GM19239 (cell line): ENCODE data around the gene IGSF8.

Experiments used
- DNase-seq: peaks from one replicate; pipeline ENCODE4 v3.0.0; 2011; ENCODE audit warnings: low spot score; ENCODE audit not compliant: insufficient read length
- FAIRE-seq: peaks from 2 replicates; lab custom pipeline; 2011; peaks lifted over from hg19 to GRCh38; lab: Jason Lieb, UNC

Gene IGSF8, protein sequence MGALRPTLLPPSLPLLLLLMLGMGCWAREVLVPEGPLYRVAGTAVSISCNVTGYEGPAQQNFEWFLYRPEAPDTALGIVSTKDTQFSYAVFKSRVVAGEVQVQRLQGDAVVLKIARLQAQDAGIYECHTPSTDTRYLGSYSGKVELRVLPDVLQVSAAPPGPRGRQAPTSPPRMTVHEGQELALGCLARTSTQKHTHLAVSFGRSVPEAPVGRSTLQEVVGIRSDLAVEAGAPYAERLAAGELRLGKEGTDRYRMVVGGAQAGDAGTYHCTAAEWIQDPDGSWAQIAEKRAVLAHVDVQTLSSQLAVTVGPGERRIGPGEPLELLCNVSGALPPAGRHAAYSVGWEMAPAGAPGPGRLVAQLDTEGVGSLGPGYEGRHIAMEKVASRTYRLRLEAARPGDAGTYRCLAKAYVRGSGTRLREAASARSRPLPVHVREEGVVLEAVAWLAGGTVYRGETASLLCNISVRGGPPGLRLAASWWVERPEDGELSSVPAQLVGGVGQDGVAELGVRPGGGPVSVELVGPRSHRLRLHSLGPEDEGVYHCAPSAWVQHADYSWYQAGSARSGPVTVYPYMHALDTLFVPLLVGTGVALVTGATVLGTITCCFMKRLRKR

DNA sequence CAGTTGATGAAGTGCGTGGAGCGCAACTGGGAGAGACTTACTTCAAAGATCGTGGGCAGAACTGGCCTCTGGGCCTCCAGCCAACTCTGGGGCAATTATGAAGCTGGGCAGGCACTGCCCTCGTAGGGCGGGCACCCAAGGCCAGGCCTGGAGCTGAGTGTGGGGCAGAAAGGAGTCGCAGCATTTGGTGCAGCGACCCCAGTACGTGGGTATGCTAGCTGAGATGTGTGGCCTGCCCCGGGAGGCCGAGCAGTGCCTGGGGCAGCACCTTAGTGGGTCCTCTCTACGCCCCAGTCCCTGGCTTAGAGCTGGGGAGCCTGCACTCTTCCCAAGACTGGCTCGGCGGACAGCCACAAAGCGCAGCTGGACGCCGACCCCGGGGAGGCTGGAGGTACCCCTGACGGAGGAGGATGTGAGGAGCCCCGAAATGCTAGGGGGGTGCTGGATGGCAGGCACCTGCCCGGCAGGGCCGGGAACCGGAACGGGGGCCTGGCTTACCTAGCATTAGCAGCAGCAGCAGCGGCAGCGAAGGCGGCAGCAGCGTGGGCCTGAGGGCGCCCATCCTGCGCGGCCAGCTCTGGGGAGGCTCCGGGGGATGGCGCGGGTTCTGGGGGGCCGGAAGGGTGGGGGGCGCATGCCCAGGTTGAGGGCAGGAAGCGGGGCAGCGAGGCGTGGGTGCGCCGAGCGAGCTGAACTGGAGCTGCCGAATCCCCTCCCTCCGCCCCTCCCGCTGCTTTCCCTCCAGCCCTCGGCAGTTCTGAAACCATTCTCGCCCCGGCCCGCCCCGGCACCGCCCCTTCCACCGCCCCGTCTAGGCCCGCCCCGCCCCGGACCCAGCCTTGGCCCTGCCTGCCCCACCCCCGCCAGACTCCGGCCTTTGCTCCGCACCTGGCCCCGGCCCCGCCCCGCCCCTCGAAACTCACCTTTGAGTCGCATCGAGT, at the start of gene IGSF8:
Gene IGSF8 (minus strand): TSS at position 709 of the 941 bp plus-strand sequence. CDS start 147 bp downstream, at position 562.
- DNase-seq = peak; percentile 90
- FAIRE-seq = peak; percentile 74

- FAIRE-seq (no peak), DNase-seq (no peak)
Measured at GRCh38 chr1:160148121-160148520, 49.7 kb upstream of the IGSF8 start.

GRCh38 chr1:160146107-160146506, 47.7 kb upstream of the IGSF8 start:
- DNase-seq (no peak), FAIRE-seq (no peak)

DNA sequence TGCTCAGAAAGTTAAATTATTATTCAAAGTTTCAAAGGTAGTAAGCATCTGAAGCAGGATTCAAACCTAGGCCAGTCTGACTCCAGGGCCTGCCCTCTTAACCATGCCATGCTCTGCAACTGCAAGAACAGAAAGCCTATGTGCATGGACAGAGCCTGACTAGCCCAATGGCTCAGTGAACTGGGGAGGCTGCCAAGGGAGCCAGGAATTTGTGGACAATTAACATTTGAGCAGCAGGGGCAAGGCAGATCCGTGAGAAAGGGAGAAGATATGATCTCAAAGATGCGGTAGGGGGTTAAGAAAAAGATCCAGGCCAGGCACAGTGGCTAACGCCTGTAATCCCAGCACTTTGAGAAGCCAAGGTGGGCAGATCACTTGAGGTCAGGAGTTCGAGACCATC, 46.5 kb upstream of the IGSF8 start:
- FAIRE-seq (no peak), DNase-seq (no peak)

DNA sequence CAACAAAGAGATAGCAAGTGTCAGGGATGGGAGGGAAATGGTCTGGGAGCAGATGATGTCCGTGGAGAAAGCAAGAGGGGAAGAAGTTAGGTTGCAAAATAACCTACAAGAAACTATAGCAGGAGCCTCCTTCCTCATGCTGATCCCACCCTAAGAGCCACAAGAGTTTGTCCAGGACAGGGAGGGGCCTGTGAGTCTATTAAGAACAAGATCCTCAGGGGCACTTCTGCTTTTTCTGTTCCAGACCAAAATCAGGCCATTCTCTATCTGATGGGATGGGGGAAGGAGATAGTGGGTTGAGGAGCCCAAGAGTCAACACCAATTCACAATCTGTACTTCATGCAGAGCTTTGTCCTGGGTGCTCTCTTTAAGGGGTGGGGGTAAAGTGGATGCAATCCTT, 45.3 kb upstream of the IGSF8 start:
- FAIRE-seq (no peak), DNase-seq (no peak)

DNA sequence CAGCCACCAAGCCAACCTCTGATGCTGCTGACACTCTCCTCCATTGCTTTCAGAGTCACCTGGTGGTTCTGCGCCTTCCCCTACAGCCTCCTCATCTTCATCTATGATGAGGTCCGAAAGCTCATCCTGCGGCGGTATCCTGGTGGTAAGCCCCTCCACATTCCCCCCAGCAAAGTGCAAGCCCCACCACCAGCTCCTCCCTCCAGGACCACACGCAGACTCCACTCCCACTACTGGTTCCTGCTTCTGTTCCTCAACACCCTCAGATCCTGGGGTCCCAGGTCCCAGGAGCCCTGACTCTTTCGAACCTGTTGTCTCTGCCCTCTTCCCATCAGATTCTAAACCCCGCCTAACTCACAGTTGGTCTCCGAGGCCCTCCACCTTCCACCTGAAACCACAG, 41.4 kb upstream of the IGSF8 start:
- no peak for FAIRE-seq
- no peak for DNase-seq

DNA sequence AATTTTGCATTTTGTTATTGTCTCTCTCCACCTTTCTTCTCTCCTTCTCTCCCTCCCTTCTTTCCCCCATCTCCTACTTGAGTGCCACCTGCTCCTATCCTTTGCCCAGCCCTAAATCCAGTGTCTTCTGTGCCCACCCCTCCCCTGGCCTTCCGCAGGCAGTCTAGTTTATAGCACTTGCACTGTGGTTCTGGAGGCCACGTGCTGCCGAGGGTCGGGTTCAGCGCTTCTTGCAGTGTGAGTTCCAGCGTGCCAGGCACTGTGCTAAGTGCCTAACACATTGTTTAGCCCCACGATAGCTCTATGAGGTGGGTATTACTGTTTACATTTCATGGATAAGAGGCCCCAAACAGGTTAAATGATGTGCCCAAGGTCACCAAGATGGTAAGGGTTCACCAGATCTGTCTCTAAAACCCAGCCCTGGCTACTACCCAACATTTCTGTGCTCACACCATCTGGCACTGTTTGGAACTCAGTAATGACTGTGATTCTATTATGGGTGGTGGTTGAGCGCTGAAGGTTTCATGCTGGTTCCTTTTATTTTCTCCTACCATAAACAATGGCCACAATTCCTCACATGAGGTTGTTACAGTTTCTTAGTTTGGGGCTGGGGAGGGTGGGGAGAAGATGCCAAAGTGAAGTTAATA, 38.9 kb upstream of the IGSF8 start:
- no peak for DNase-seq

GRCh38 chr1:160136926-160137200, 38.4 kb upstream of the IGSF8 start:
- FAIRE-seq (no peak), DNase-seq (no peak)

More for the DNA sequence above, 38.9 kb upstream of the IGSF8 start:
- FAIRE-seq = no peak

DNA sequence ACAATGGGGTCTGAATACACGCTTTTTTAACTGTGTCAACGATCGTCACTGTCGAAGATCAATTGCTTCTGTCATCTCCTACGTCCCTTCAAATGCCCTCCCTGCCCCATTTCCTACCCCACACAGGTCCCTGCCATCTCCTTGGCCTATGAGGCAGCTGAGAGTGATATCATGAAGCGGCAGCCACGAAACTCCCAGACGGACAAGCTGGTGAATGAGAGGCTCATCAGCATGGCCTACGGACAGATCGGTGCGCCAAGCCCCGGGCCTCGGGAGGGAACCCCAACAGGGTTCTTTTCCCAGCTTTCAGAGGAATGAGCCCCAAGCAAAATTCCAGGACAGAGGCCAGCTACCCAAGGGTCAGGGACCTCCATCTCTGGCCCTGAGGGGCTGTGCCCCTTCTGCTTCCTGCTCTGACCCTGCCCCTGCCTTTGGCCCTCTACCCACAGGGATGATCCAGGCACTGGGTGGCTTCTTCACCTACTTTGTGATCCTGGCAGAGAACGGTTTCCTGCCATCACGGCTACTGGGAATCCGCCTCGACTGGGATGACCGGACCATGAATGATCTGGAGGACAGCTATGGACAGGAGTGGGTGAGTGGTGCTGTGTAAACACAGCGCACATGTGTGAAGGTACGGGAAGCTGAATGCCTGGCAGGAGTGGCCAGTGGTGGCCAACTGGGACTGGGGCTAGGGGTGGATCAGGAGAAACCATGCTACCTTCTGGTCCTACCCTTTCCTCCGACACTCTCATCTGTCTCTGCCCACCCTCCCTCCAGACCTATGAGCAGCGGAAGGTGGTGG, 37.9 kb upstream of the IGSF8 start:
- no peak for DNase-seq
- FAIRE-seq = no peak

- no peak for FAIRE-seq
- no peak for DNase-seq
Measured at GRCh38 chr1:160134791-160135572, 36.6 kb upstream of the IGSF8 start.

GRCh38 chr1:160133990-160134770, 35.8 kb upstream of the IGSF8 start:
- FAIRE-seq (no peak), DNase-seq (no peak)

DNA sequence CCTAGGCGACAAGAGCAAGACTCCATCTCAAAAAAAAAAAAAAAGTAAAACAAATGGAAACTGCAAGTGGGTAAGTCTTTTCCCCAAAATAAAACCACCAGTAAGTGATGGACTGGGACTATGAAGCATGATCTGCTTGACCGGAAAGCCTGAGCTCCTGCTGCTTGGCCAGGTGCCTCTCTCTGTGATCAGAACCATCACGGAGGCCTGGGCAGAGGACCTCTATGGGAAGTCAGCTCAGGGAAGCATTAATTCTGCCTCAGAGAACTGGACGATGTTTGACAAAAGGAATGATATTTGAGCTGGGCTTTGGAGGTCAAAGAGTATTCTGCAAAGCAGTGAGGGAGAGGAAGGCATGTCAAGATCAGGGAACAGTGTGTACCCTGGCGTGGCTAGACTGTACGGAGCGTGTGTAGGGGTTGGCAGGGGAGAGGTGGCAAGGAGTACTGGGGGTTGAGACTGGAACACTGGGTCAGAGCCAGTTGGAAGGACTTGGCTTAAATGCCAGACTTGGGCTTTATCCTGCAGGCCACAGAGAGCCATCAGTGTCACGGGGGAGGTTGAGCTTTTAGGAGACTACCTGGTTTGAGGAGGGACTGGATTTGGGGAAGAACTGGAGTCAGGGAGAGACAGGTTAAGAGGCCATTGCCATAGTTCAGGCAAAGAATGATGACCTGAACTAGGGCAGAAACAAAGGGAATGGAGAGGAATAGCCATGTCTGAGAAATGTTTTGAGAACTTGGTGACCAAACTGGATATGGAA, 33.6 kb upstream of the IGSF8 start:
- DNase-seq = no peak
- no peak for FAIRE-seq

DNA sequence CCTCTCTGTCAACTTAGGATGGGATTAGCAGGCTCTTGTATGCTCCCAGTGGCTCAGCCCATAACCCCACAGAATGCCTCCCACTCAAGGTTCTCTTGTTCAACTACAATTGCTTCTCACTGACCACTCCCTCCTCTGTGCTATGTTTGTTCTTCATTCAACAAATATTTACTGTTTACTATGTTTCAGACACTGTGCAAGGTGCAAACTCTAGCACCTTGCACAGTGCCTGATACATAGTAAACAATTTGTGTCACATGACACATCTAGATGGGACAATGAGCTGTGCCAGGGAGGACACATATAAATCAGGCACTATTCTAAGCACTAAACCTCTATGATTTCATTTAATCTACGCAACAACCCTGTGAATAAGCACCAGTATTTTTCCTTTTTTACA, 32.5 kb upstream of the IGSF8 start:
- FAIRE-seq (no peak), DNase-seq (no peak)

DNA sequence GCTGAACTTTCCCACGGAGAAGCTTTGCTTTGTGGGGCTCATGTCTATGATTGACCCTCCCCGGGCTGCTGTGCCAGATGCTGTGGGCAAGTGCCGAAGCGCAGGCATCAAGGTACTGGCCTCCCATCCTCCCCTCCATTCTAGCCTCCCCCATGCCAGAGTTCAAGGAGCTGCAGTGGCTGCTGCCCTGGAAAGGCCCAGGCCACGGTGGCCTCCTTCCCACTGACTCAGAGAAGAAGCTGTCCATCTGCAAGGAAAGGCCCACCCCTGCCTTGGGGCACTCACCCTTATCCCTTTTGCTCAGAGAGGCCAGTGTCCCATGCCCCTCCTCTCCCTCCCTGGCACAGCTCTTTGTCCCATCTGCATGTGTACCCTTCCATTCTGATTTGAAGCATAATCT, 32.1 kb upstream of the IGSF8 start:
- no peak for DNase-seq
- no peak for FAIRE-seq

GRCh38 chr1:160129966-160130365, 31.5 kb upstream of the IGSF8 start:
- no peak for DNase-seq
- no peak for FAIRE-seq

DNA sequence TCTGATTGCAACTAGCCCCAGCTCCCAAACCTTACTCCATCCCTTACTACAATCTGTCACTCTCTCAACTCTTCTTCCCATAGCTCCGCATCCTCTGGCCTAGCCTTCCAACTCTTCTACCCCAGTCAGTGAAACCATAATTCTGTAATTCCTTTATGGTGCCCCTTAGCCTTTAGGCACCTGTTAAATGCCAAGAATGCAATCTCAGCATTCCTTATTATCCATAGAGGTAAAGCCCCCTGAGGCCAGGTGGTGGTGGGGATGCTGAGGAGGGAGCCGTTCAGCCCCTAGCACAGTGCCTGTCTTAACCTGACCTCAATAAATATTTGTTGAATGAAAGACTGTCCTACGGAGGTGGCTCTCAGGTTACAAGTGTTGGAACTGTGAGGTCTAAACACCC, 31.1 kb upstream of the IGSF8 start:
- FAIRE-seq (no peak), DNase-seq (no peak)

- DNase-seq (no peak), FAIRE-seq (no peak)
Measured at GRCh38 chr1:160129046-160129445, 30.6 kb upstream of the IGSF8 start.
